Nephron progenitor cell (in vitro differentiated cells): ENCODE results near the gene DCBLD2.
"Not testable (repeated sequence)": the region's sequence is repeated elsewhere in the genome, so short reads cannot be mapped to it uniquely, and the experiment has no call there.

ENCODE experiments used
- DNase-seq: peaks from one replicate; pipeline ENCODE4 v3.0.0; 2021
- H3K27ac Mint-ChIP-seq: 2 replicates; pipeline ENCODE4 v1.8.0; 2021; ENCODE audit warnings: mild to moderate bottlenecking, moderate library complexity, mixed read lengths
- H3K27me3 Mint-ChIP-seq: 2 replicates; pipeline ENCODE4 v1.8.0; 2021; ENCODE audit warnings: mild to moderate bottlenecking, low read depth, mixed read lengths; ENCODE audit not compliant: poor library complexity
- H3K36me3 Mint-ChIP-seq: 2 replicates; pipeline ENCODE4 v1.8.0; 2021; ENCODE audit warnings: low read depth, mixed read lengths
- H3K4me1 Mint-ChIP-seq: 2 replicates; pipeline ENCODE4 v1.8.0; 2021; ENCODE audit warnings: mixed read lengths
- H3K4me3 Mint-ChIP-seq: 2 replicates; pipeline ENCODE4 v1.8.0; 2021; ENCODE audit warnings: mild to moderate bottlenecking, moderate library complexity, mixed read lengths
- H3K9me3 Mint-ChIP-seq: 2 replicates; pipeline ENCODE4 v1.8.0; 2021; ENCODE audit warnings: mild to moderate bottlenecking, moderate library complexity, mixed read lengths
- TF ChIP-seq, protein P1 (sequence below): fragments of 200-600 bp; sonication (generic); IDR thresholded peaks from 2 replicates; pipeline ENCODE4 v1.5.0; 2021; ENCODE audit warnings: antibody characterized with exemption

The DCBLD2 gene

DNA sequence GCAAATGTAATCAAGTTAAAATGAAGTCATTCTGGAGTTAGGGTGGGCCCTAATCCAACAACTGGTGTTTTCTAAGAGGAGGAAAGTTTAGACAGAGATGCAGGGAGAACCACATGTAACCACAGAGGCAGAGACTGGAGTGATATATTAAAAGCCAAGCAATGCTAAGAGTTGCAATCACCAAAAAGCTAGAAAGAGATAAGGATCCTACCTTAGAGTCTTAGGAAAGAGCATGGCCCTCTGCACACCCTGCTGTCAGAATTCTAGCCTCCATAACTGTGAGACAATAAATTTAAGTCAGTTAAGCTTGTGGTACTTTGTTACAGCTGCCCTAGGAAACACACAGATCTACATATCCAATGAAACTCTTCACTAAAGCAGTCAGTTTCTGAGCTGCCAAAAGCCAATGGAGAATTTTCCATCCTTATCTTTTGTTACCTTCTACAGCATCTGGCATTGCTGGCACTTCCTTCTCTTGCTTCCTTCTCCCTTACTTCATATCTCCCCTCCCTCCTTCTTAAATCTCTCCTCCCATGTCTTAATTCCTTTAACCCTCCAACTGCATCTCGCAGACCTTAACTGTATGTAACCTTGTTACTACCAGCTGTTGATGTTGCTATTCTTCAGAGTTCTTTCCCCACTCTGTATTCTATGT lies 11.2 kb downstream of the DCBLD2 start:
- no peak for DNase-seq
- H3K4me3 Mint-ChIP-seq: no peak overlapping the region
- no peaks in the 10 kb centered on the region for H3K27me3 Mint-ChIP-seq
- peaks cover 29% of the 10 kb centered on the region for H3K36me3 Mint-ChIP-seq
- H3K27ac Mint-ChIP-seq: no peak overlapping the region
- H3K9me3 Mint-ChIP-seq: no peaks in the 10 kb centered on the region
- TF ChIP-seq, protein P1, sequence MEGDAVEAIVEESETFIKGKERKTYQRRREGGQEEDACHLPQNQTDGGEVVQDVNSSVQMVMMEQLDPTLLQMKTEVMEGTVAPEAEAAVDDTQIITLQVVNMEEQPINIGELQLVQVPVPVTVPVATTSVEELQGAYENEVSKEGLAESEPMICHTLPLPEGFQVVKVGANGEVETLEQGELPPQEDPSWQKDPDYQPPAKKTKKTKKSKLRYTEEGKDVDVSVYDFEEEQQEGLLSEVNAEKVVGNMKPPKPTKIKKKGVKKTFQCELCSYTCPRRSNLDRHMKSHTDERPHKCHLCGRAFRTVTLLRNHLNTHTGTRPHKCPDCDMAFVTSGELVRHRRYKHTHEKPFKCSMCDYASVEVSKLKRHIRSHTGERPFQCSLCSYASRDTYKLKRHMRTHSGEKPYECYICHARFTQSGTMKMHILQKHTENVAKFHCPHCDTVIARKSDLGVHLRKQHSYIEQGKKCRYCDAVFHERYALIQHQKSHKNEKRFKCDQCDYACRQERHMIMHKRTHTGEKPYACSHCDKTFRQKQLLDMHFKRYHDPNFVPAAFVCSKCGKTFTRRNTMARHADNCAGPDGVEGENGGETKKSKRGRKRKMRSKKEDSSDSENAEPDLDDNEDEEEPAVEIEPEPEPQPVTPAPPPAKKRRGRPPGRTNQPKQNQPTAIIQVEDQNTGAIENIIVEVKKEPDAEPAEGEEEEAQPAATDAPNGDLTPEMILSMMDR: no peak
- H3K4me1 Mint-ChIP-seq: peaks cover 38% of the 10 kb centered on the region

DNA sequence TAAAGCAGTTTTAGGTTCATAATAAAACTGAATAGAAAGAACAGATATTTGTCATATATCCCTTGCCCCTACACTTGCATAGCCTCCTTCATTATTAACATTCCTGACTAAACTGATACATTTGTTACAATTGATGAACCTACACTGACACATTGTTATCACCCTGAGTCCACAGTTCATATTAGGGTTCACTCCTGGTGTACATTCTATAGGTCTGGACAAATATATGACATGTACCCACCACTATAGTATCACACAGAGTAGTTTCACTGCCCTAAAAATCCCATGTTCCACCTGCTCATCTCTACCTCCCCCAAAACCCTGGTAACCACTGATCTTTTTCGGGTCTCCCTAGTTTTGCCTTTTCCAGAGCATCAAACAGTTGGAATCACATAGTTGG lies 13.8 kb downstream of the DCBLD2 start:
- Mint-ChIP-seq H3K27me3 (no peaks in the 10 kb centered on the region), H3K4me3 (no peak overlapping the region), H3K9me3 (peaks cover 7% of the 10 kb centered on the region), H3K27ac (no peak overlapping the region), H3K36me3 (peaks cover 32% of the 10 kb centered on the region), H3K4me1 (peaks cover 22% of the 10 kb centered on the region)
- TF ChIP-seq, protein P1: no peak
- DNase-seq: no peak

DNA sequence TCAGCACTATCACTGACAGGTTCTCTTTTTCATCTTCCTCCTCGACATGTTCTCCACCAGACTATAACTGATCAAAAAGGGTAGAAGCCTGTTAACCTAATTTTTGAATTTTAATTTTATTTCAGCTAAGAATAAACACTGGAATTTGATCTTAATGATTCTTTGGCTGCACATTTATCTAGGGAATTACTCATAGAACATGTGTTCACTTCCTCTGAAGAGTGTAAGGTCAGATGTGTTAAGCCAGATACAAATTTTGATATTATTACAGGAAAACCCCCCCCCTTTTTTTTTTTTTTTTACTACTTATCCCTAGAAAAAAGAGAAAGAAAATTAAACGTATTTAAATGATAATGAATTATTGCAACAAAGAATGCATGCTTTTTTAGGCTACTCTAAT lies 15.0 kb downstream of the DCBLD2 start:
- H3K4me1 Mint-ChIP-seq: peaks cover 16% of the 10 kb centered on the region
- DNase-seq: no peak
- H3K27ac Mint-ChIP-seq: peak overlapping the region; percentile 3
- H3K4me3 Mint-ChIP-seq: no peak overlapping the region
- H3K27me3 Mint-ChIP-seq: no peaks in the 10 kb centered on the region
- H3K9me3 Mint-ChIP-seq: peaks cover 16% of the 10 kb centered on the region
- TF ChIP-seq, protein P1: no peak
- H3K36me3 Mint-ChIP-seq: peaks cover 39% of the 10 kb centered on the region

DNA sequence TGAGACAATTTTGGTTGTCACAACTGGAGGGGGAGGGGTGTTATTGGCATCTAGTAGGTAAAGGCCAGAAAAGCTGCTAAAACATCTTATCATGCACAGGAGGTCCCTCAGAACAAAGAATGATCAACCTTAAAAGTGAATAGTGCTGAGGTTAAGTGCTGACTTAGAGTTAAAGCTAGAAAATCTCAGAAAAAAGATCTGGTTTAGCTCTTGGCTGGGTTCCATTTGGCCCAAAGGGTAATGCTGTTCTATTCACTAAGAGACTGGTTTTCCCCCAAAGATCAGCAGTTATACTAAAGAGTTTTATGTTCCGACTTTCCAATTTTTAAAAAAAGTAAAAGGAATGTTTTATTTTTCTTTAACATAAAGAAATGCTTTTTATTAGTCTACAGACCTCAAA lies 15.6 kb downstream of the DCBLD2 start:
- TF ChIP-seq, protein P1: no peak
- no peaks in the 10 kb centered on the region for H3K27me3 Mint-ChIP-seq
- H3K4me1 Mint-ChIP-seq: peaks cover 16% of the 10 kb centered on the region
- no peak for DNase-seq
- no peak overlapping the region for H3K4me3 Mint-ChIP-seq
- peaks cover 45% of the 10 kb centered on the region for H3K36me3 Mint-ChIP-seq
- H3K27ac Mint-ChIP-seq: peak overlapping the region; percentile 12
- H3K9me3 Mint-ChIP-seq: peaks cover 17% of the 10 kb centered on the region

DNA sequence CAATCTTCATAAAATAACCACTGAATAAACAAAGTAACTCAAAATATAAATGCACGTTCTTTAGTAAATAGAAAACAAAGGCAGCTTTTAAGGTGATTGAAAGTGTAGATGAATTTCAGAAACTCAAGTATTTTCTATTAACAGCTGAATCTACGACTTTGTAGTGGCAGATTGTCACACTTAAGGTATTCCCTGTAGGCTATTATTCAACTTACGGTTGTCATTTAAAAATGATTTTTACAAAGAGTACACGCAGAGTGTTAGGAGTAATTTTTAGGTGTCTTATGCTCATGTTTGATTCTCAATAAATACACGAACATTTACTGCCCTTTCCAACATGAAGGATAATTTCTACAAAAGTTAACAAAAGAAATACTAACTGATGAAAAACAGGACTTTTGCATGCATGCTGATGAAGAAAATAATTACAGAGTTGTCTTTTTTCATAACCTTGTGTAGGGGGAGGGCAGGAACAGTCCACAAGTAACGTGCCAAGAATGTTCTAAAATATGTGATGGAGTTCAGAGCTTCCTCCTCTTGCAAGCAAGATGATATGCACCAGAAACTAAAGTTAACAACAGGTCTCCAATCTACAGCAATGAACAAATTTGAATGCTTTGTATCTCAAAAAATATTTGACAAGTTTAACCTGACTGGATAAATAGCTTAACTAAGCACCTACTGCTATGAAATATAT lies 16.7 kb downstream of the DCBLD2 start:
- H3K4me1 Mint-ChIP-seq: peaks cover 16% of the 10 kb centered on the region
- peaks cover 17% of the 10 kb centered on the region for H3K9me3 Mint-ChIP-seq

DNA sequence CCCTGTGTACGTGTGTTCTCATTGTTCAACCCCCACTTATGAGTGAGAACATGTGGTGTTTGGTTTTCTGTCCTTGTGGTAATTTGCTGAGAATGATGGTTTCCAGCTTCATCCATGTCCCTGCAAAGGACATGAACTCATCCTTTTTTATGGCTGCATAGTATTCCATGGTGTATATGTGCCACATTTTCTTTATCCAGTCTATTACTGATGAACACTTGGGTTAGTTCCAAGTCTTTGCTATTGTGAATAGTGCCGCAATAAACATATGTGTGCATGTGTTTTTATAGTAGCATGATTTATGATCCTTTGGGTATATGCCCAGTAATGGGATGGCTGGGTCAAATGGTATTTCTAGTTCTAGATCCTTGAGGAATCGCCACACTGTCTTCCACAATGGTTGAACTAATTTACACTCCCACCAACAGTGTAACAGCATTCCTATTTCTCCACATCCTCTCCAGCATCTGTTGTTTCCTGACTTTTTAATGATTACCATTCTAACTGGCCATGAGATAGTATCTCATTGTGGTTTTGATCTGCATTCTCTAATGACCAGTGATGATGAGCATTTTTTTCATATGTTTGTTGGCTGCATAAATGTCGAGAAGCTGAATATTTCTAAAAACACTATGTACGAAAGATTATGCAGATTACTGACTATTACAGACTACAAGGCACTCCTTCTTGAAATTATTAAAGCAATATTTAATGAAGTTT lies 18.7 kb downstream of the DCBLD2 start:
- Mint-ChIP-seq H3K36me3 (peaks cover 75% of the 10 kb centered on the region), H3K4me1 (peaks cover 15% of the 10 kb centered on the region), H3K9me3 (peaks cover 17% of the 10 kb centered on the region)
- DNase-seq, H3K4me3 Mint-ChIP-seq, H3K27me3 Mint-ChIP-seq, H3K27ac Mint-ChIP-seq: not testable (repeated sequence)

More for the DNA sequence above, 16.7 kb downstream of the DCBLD2 start:
- Mint-ChIP-seq H3K36me3 (peaks cover 56% of the 10 kb centered on the region), H3K4me3 (no peak overlapping the region), H3K27ac (no peak overlapping the region), H3K27me3 (no peaks in the 10 kb centered on the region)
- TF ChIP-seq, protein P1: no peak
- DNase-seq: no peak
